Measurements from ENCODE around the gene CRYBG1.
A peak's percentile ranks its signal among the peaks of the same experiment; 100 is the strongest.
"Not testable (repeated sequence)": the region's sequence is repeated elsewhere in the genome, so short reads cannot be mapped to it uniquely, and the experiment has no call there.

The CRYBG1 gene

DNA sequence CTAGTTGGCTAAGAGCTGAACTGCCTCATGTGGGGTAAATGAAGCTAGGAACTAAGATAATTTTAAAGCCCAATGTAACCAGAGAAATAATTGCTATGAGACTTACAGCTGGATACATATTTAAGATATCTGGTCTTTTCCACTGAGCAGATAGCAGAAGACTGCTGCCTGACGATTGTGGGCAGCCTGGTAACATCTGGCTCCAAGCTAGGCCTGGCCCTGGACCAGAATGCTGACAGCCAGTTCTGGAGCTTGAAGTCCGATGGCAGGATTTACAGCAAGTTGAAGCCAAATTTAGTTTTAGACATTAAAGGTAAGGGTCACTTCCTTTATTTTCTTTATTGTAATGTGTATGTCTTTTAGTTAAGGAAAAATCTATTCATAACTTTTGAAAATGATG is 203.1 kb downstream of the CRYBG1 start:
- Histone ChIP-seq H3K4me1 (no peaks in the 10 kb centered on the region), H3K36me3 (replicated peaks) (no peaks in the 10 kb centered on the region), H3K27me3 (ENCODE audit: low read depth) (no peaks in the 10 kb centered on the region), H3K9me3 (no peaks in the 10 kb centered on the region), H3K4me3 (no peak overlapping the region)
- in situ Hi-C loops (cut with MboI; ENCODE audit: low sequenced_read_pairs): loop anchor here (10.0 to 25.0 kb wide), 2 partner anchors 229 to 424 kb away; no protein-coding TSS in a partner anchor
- DNase-seq (ENCODE audit: low spot score in 2 of 2): no peak

DNA sequence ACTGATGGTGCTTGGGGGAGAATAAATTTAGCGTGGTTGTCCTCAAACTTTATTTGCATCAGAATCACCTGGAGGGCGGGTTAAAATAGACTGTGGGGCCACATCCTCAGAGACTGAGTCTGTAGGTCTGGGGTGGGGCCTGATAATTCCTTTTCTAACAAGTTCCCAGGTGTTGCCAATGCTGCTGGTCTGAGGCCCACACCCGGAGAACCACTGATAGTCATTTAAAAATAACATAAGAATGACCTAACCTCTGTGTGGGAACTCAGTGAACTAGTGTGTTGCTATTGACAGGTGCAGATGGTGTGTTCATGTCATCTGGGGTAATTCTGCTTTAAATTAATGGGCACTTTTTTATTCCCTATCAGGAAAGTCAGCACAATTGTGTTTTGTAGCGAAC is 204.0 kb downstream of the CRYBG1 start:
- Histone ChIP-seq H3K36me3 (replicated peaks) (no peaks in the 10 kb centered on the region), H3K27me3 (ENCODE audit: low read depth) (no peaks in the 10 kb centered on the region), H3K9me3 (no peaks in the 10 kb centered on the region), H3K4me1 (no peaks in the 10 kb centered on the region), H3K4me3 (no peak overlapping the region)
- DNase-seq (ENCODE audit: low spot score in 2 of 2): no peak
- in situ Hi-C loops (cut with MboI; ENCODE audit: low sequenced_read_pairs): loop anchor here (10.0 to 25.0 kb wide), 2 partner anchors 230 to 423 kb away; no protein-coding TSS in a partner anchor

DNA sequence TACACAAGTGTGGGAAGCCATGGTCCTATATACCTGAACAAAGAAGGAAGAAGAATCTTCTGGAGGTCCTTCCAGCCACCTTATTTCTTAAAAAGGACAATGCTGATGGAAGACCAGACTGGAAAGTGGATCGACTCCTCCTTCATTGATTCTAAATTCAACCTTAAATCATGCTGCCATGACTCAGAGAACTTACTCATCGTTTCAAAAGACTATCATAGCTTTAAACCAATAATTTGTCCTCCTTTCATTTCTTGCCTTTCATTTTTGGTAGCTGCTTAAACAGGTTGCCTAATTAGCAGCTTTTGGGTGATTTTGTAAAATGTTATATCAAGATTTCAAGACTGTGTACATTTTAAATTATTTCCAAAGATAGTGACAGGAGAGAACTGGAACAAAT is 208.0 kb downstream of the CRYBG1 start:
- no peaks in the 10 kb centered on the region for H3K4me1 ChIP-seq
- no peaks in the 10 kb centered on the region for H3K9me3 ChIP-seq
- H3K36me3 ChIP-seq (replicated peaks): no peaks in the 10 kb centered on the region
- DNase-seq (ENCODE audit: low spot score in 2 of 2): no peak
- no peaks in the 10 kb centered on the region for H3K27me3 ChIP-seq (ENCODE audit: low read depth)
- in situ Hi-C loops (cut with MboI; ENCODE audit: low sequenced_read_pairs): loop anchor here (5.0 to 25.0 kb wide), 3 partner anchors 121 to 419 kb away; no protein-coding TSS in a partner anchor
- no peak overlapping the region for H3K4me3 ChIP-seq

DNA sequence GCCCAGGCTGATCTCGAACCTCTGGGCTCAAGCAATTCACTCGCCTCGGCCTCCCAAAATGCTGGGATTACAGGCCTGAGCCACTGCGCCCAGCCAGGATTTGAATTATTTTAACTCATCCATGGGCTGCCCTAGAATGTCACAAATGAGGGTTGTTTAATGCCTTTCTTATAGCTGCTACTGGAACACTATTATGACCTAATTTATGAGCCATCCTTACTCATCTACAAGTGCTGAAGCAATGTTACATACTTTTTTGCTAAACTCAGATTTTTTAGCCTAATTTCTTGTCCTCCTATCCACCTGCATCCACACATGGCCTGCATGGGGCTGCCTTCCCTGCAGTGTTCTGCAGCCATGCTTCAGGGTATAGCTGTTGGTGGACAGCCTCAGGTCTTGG is 208.9 kb downstream of the CRYBG1 start:
- Histone ChIP-seq H3K4me1 (no peaks in the 10 kb centered on the region), H3K9me3 (no peaks in the 10 kb centered on the region), H3K4me3 (no peak overlapping the region), H3K36me3 (replicated peaks) (no peaks in the 10 kb centered on the region), H3K27me3 (ENCODE audit: low read depth) (no peaks in the 10 kb centered on the region)
- in situ Hi-C loops (cut with MboI; ENCODE audit: low sequenced_read_pairs): loop anchor here (5.0 to 25.0 kb wide), 3 partner anchors 122 to 418 kb away; no protein-coding TSS in a partner anchor
- no peak for DNase-seq (ENCODE audit: low spot score in 2 of 2)

DNA sequence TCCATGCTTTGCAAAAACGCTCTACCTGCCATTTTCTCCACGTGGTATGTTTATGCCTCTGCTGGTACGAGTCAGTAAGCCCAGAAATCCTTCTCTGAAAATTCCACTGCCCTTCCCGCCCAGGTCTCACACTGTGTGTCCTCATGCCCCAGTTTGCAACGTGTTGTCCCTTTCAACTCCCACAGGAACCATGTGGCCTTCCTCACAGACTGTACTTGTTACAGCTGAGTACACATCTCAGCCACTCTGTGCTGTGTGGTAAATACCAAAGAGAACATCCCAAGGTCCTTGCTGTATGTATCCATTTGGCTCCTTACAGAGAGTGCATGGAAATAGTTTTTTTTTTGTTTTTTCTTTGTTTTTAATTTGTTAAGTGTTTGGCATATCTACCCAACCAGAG is 211.9 kb downstream of the CRYBG1 start:
- H3K9me3 ChIP-seq: no peaks in the 10 kb centered on the region
- DNase-seq (ENCODE audit: low spot score in 2 of 2): no peak
- H3K36me3 ChIP-seq (replicated peaks): no peaks in the 10 kb centered on the region
- no peak overlapping the region for H3K4me3 ChIP-seq
- no peaks in the 10 kb centered on the region for H3K27me3 ChIP-seq (ENCODE audit: low read depth)
- in situ Hi-C loops (cut with MboI; ENCODE audit: low sequenced_read_pairs): loop anchor here (25.0 kb wide), 1 partner anchor 415 kb away; no protein-coding TSS in a partner anchor
- no peaks in the 10 kb centered on the region for H3K4me1 ChIP-seq

DNA sequence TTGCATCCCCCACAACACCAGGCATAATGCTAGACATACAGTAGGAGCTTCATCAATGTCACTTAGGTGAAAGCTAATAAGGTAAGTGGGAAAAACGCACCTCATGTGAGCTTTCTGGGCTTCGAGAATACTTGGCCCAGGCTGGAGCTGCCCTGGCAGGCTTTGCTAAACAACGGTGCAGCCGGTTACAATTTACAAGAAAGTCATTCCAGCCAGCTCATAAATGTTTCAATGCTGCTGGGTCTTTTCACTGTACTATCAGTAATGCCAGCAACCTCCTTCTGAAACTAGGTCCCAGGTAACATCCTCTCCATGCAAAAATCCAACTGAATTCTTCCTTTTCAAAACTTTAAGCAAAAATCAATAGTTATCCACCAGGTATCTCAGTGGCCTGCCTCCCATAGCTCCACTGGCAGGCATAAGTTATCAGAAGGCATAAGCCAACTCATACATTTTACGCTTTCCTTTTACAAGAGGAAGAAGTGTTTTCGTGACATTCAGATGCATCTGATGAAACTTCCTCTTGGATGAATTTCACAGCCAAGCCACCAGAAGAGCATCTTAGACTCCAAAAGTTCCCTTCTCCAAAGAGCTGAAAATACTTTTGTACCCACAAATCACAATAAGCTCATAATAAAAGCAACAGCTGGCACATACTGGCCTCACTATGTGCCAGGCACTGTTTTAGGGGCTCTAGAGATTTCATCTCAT is 212.5 kb downstream of the CRYBG1 start:
- Histone ChIP-seq H3K4me3 (no peak overlapping the region), H3K27me3 (ENCODE audit: low read depth) (no peaks in the 10 kb centered on the region), H3K9me3 (no peaks in the 10 kb centered on the region), H3K4me1 (no peaks in the 10 kb centered on the region), H3K36me3 (replicated peaks) (no peaks in the 10 kb centered on the region)
- DNase-seq (ENCODE audit: low spot score in 2 of 2): no peak
- in situ Hi-C loops (cut with MboI; ENCODE audit: low sequenced_read_pairs): loop anchor here (25.0 kb wide), 1 partner anchor 414 kb away; no protein-coding TSS in a partner anchor

DNA sequence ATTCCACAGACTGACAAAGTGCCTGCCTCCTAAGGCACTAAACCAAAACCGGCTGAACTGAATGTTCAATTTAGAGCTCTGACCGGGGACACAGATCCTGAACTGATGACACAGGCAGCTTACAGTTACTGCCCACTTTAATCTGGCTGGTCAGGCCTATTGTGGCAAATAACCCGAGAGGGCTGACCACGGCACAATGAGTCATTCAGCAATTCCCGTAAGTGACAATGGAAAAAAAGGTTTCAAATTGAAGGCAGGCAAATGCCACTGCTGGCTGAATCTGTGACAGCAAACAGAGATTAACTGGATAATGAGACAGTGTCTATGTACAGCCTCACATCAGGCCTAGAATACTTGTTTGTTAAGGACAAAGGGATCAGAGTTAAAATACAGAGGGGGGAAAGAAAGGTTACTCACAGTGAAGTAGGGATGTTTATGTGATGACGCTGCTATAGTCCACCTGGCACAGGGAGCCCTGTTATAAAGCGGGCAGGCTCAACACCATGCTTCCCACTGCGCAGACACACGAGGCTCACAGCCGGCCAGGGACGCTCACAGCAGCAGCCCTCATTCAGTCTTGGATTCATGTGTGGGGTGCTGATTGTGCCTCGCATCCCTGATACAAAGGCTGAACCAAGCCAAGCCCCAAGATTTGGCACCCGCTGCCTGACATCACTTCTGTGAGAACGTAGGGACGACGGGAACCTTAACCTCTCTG is 214.4 kb downstream of the CRYBG1 start:
- no peaks in the 10 kb centered on the region for H3K4me1 ChIP-seq

DNA sequence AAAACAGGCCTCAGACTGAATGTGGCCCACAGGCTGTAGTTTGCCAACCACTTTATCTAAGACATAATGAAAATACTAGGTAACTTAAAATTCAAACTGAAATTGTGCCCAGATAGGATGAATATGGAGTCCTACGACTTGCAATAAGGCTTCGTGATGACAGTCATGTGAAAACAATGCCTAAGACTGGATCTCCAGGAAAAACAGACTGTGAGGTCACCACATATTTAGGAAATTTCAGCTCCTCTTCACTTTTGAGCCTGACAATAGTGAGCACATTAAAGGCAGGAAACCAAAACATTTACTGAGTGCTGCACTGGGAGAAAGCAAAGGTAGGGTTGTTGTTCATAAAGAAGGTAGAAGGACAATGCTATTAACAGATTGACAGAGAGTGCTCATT is 218.8 kb downstream of the CRYBG1 start:
- no peak for DNase-seq (ENCODE audit: low spot score in 2 of 2)
- in situ Hi-C loops (cut with MboI; ENCODE audit: low sequenced_read_pairs): no loop called here
- Histone ChIP-seq H3K36me3 (replicated peaks) (no peaks in the 10 kb centered on the region; the same call in 1 of the 2 replicates), H3K4me3 (no peak overlapping the region), H3K27me3 (ENCODE audit: low read depth) (no peaks in the 10 kb centered on the region), H3K9me3 (no peaks in the 10 kb centered on the region), H3K4me1 (no peaks in the 10 kb centered on the region)

More for the DNA sequence above, 214.4 kb downstream of the CRYBG1 start:
- Histone ChIP-seq H3K4me3 (no peak overlapping the region), H3K27me3 (ENCODE audit: low read depth) (no peaks in the 10 kb centered on the region), H3K9me3 (no peaks in the 10 kb centered on the region), H3K36me3 (replicated peaks) (no peaks in the 10 kb centered on the region)
- DNase-seq (ENCODE audit: low spot score in 2 of 2): peak in 1 of 2 experiments; percentile 19
- in situ Hi-C loops (cut with MboI; ENCODE audit: low sequenced_read_pairs): loop anchor here (25.0 kb wide), 1 partner anchor 412 kb away; no protein-coding TSS in a partner anchor

DNA sequence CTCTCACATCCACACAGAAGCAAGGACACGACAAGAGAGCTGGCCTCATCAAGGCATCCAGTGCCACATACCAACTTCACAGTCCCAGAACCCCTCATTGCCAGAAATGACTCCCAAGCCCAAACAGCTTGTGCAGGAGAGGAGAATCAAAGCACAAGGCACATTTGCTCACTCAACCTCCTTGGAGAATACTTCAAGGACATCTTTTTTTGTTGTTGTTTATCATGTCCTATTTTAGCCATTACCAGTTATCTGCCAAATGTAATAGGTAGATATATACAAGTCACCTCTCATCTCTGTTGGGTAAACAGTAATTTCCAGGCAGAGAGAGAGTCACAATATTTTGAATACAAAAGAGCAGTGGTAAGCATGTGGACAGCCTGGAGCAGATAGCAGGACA is 221.0 kb downstream of the CRYBG1 start:
- H3K9me3 ChIP-seq: no peaks in the 10 kb centered on the region
- no peak for DNase-seq (ENCODE audit: low spot score in 2 of 2)
- no peaks in the 10 kb centered on the region for H3K4me1 ChIP-seq
- H3K36me3 ChIP-seq (replicated peaks): no peaks in the 10 kb centered on the region; the same call in 1 of the 2 replicates
- no peak overlapping the region for H3K4me3 ChIP-seq
- no peaks in the 10 kb centered on the region for H3K27me3 ChIP-seq (ENCODE audit: low read depth)
- in situ Hi-C loops (cut with MboI; ENCODE audit: low sequenced_read_pairs): no loop called here

DNA sequence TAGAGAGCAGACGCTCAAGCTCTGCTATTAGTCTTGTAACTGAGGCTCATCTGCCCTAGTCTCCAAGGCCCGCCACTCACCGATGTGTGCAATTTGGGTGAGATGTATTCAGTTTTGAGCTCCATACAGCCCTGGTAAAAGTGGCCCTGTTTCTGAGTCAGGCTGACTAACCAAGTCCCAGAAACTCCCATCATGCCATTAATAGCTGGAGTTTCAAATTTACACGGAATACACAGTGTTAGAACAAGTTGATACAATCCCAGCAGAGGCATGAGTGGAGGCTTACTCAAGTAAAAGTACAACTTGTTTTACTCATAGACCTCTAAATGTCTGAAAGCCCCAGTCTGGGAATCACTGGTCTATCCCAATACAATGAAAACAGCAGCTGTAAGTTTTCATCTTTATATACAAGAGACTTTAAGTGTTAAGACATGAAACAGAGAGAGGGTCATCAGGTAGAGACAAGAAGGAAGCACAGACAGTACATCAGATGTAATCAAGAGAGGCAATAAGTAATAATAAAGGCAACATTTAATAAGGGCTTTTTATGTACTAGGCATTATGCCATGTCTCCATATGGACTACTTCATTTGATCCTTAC is 226.4 kb downstream of the CRYBG1 start:
- no peak overlapping the region for H3K4me3 ChIP-seq
- no peak for DNase-seq (ENCODE audit: low spot score in 2 of 2)
- no peaks in the 10 kb centered on the region for H3K9me3 ChIP-seq
- in situ Hi-C loops (cut with MboI; ENCODE audit: low sequenced_read_pairs): no loop called here
- H3K36me3 ChIP-seq (replicated peaks): peaks cover 4% of the 10 kb centered on the region
- H3K4me1 ChIP-seq: no peaks in the 10 kb centered on the region
- H3K27me3 ChIP-seq (ENCODE audit: low read depth): no peaks in the 10 kb centered on the region

DNA sequence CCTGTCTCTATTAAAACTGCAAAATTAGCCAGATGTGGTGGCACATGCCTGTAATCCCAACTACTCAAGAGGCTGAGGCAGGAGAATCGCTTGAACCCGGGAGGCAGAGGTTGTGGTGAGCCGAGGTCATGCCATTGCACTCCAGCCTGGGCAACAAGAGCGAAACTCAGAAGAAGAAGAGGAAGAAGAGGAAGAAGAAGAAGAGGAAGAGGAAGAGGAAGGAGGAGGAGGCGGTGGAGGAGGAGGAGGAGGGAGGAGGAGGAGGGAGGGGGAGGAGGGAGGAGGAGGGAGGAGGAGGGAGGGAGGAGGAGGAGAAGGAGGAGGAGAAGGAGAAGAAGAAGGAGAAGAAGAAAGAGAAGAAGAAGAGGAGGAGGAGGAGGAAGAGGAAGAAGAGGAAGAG is 228.4 kb downstream of the CRYBG1 start:
- H3K27me3 ChIP-seq (ENCODE audit: low read depth); DNase-seq (ENCODE audit: low spot score in 2 of 2); H3K4me3 ChIP-seq; H3K9me3 ChIP-seq; H3K36me3 ChIP-seq (replicated peaks); in situ Hi-C loops (cut with MboI; ENCODE audit: low sequenced_read_pairs); H3K4me1 ChIP-seq: not testable (repeated sequence)

DNA sequence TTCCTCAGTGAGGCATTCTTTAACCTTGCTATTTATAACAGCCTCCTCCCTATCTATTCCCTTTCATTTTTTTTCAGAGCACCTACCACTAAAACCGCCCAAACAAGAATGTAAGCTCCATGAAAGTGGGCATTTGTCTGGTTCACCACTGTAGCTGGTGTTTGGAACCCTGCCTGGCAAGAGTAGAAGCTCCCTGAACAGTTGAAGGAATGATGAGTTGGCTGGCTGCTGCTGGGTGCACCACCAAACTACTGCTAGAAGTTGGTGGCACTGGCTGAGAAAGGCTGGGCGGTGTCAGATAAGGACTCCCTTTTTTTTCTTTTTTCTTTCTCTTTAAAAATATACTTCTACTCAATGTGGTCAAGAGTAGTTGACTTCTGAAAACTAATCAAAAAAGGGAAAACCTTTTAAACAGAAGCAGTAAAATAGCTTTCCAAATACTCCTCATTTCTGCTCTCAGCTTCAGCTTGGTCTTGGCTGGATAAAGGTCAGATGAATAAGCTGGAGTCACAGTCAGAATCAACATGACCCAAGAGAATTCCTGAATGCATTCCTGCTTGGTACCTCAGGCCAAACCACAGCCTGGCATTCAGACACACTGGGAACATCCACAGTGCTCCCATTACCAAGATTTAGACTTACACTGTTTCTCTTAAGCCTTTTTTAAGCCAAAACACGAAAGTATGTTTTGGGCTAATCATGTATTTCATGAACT is 230.8 kb downstream of the CRYBG1 start:
- peaks cover 5% of the 10 kb centered on the region for H3K36me3 ChIP-seq (replicated peaks)
- H3K4me1 ChIP-seq: peaks cover 3% of the 10 kb centered on the region; the same call in 1 of the 2 replicates
- no peaks in the 10 kb centered on the region for H3K9me3 ChIP-seq
- no peak overlapping the region for H3K4me3 ChIP-seq
- H3K27me3 ChIP-seq (ENCODE audit: low read depth): no peaks in the 10 kb centered on the region
- in situ Hi-C loops (cut with MboI; ENCODE audit: low sequenced_read_pairs): no loop called here
- no peak for DNase-seq (ENCODE audit: low spot score in 2 of 2)

DNA sequence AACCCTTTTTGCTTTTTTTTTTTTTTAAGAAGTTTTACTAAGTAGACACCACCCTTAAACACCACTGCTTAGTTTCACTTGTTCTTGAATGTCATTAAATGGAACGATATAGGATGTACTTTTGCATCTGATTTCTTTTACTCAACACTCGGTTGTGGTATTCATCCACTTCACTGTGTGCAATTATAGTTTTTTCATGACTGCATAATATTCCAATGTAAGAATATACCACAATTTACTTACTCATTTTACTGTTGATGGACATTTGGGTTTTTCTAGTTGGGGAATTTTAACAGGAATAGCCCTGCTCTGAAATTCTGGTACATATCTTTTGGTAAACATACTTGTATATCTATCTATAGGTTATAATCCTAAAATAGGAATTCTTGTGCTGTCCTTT is 238.9 kb downstream of the CRYBG1 start:
- in situ Hi-C loops (cut with MboI; ENCODE audit: low sequenced_read_pairs): no loop called here
- H3K4me1 ChIP-seq: no peaks in the 10 kb centered on the region
- H3K36me3 ChIP-seq (replicated peaks): no peaks in the 10 kb centered on the region
- DNase-seq (ENCODE audit: low spot score in 2 of 2): no peak
- H3K4me3 ChIP-seq: no peak overlapping the region
- no peaks in the 10 kb centered on the region for H3K9me3 ChIP-seq
- H3K27me3 ChIP-seq (ENCODE audit: low read depth): no peaks in the 10 kb centered on the region

Measured in HAP-1 (cell line).